Measurements from ENCODE around the gene PET117.

Gene PET117

DNA sequence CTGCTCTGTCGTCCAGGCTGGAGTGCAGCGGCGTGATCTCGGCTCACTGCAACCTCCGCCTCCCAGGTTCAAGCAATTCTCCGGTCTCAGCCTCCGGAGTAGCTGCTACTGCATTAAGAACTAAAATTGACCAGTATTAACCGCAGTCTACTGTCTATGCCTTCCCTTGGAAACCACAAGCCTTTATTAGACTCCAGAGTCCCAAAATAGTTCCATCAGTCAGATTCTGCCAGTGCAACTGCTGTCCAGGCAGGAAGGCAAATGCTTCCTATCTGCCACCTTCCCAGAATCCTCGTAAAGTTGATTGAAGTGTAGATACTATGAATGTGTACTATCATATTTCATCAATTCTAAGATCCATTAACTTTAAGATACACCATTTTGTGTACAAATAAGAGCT lies 16.7 kb downstream of the PET117 start:
- CTCF ChIA-PET: interaction anchor here (1.4 kb wide), 1 partner anchor 16 kb away, joined by 5 read pairs; the partner anchor contains the start of genes KAT14 and PET117
- POLR2A ChIA-PET: no interaction called here
- H3K4me3 ChIP-seq (ENCODE audit: low read depth, low read length): no peak overlapping the region
- no peak for DNase-seq (ENCODE audit: low read depth, low spot score)
- TF ChIP-seq, protein P1, sequence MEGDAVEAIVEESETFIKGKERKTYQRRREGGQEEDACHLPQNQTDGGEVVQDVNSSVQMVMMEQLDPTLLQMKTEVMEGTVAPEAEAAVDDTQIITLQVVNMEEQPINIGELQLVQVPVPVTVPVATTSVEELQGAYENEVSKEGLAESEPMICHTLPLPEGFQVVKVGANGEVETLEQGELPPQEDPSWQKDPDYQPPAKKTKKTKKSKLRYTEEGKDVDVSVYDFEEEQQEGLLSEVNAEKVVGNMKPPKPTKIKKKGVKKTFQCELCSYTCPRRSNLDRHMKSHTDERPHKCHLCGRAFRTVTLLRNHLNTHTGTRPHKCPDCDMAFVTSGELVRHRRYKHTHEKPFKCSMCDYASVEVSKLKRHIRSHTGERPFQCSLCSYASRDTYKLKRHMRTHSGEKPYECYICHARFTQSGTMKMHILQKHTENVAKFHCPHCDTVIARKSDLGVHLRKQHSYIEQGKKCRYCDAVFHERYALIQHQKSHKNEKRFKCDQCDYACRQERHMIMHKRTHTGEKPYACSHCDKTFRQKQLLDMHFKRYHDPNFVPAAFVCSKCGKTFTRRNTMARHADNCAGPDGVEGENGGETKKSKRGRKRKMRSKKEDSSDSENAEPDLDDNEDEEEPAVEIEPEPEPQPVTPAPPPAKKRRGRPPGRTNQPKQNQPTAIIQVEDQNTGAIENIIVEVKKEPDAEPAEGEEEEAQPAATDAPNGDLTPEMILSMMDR (IDR thresholded peaks at IDR 0.05; ENCODE audit: insufficient read depth, low read length, missing control alignments): no peak

DNA sequence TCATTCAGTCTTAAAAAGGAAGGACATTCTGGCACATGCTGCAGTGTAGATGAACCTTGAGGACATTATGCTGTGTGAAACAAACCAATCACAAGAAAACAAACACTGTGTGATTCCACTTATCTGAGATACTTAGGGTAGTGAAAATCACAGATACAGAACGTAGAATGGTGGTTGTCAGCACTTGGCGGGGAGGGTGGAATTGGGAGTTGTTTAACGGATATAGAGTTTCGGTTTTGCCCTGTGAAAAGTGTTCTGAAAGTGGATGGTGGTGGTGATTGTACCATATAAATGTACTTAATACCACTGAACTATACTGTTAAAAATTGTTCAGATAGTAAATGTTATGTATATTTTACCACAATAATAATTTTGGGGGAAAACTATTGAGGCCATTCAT lies 18.4 kb downstream of the PET117 start:
- no peak for DNase-seq (ENCODE audit: low read depth, low spot score)
- TF ChIP-seq, protein P1 (IDR thresholded peaks at IDR 0.05; ENCODE audit: insufficient read depth, low read length, missing control alignments): no peak
- H3K4me3 ChIP-seq (ENCODE audit: low read depth, low read length): no peak overlapping the region
- ChIA-PET CTCF (no interaction called here), POLR2A (no interaction called here)

DNA sequence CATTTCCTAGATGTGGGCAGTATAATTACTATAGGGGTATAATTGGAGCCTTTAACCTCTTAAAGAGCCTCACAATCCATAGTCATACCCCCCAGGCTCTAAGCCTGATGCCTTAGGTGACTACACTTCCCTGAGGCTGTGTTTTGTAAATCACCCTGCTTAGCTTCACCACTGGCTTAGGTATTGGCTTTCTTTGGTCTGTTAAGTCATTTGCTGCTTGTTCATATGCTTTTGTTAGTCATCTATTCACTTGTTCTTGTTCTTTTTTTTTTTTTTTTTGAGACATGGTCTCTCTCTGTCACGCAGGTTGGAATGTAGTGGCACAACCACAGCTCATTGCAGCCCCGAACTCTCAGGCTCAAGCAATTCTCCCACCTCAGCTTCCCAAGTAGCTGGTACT lies 26.7 kb downstream of the PET117 start:
- TF ChIP-seq, protein P1 (IDR thresholded peaks at IDR 0.05; ENCODE audit: insufficient read depth, low read length, missing control alignments): no peak
- H3K4me3 ChIP-seq (ENCODE audit: low read depth, low read length): no peak overlapping the region
- POLR2A ChIA-PET: no interaction called here
- CTCF ChIA-PET: no interaction called here
- no peak for DNase-seq (ENCODE audit: low read depth, low spot score)

DNA sequence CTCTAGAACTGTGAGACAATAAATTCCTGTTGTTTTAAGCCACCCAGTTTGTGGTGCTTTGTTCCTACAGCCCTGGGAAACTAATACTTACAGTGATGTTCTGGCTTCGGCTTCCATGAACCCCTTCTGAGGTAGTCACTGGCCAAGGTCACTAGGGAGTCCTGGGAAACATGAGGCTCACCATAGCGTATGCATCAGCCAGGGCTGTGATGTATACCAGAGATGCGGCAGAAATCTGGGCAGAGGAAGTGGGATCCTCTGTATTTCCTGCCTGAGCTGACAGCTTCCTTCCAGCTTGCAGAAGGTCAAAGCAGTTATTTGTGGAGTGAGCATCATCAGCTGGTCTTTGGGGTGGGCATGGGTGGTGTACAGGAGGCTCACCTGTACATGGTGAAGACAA lies 27.9 kb downstream of the PET117 start:
- POLR2A ChIA-PET: no interaction called here
- TF ChIP-seq, protein P1 (IDR thresholded peaks at IDR 0.05; ENCODE audit: insufficient read depth, low read length, missing control alignments): no peak
- H3K4me3 ChIP-seq (ENCODE audit: low read depth, low read length): no peak overlapping the region
- CTCF ChIA-PET: no interaction called here
- DNase-seq (ENCODE audit: low read depth, low spot score): no peak

DNA sequence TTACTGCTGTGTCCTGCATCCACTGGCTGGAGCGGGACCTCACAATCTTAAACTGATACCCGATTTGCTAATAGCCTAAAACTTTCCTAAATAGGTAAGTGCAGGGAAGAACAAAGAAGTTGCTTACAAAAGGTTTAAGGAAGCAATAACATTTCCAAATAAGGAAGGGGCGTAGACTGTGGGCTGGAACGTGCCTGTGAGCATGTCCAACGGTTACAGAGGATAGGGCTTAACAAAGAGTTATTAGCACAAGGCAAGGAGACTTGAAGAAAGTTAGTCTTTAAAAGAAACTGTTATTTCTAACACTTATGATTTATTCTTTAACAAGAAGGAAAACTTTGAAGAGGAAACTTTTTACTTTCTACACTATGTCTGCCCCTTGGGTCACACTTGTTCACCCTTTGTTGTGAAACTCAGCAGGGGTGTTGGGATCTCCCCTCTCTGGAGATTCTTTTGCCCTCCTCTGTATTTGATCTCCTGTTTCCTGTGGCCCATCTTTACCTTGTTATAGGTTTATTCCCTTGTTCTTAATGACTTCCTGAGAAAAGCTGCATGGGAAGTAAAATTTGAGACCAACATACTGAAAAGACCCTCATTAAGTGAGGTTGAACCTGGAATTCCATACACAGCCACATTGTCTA lies 28.7 kb downstream of the PET117 start:
- H3K4me3 ChIP-seq (ENCODE audit: low read depth, low read length): no peak overlapping the region
- ChIA-PET POLR2A (no interaction called here), CTCF (no interaction called here)
- TF ChIP-seq, protein P1 (IDR thresholded peaks at IDR 0.05; ENCODE audit: insufficient read depth, low read length, missing control alignments): no peak
- no peak for DNase-seq (ENCODE audit: low read depth, low spot score)

DNA sequence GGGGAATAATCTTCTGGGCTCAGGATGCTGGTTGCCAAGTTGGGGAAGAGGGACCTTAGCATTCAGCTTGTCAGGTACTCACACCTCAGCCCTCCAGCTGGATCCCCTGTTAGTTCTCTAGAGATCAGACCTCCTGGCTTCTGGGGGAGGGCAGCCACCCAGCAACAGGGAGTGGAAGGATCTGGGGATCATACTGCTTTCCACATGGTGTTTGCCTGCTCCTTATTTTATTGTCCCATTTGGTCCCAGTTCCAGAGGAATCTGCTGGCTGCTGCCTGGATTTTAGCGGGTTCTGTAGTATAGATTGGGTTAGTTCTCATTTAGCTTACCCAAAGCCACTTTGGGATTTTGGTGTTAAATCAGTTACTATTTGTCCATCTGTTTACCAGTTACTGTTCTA lies 29.3 kb downstream of the PET117 start:
- TF ChIP-seq, protein P1 (IDR thresholded peaks at IDR 0.05; ENCODE audit: insufficient read depth, low read length, missing control alignments): no peak
- ChIA-PET CTCF (no interaction called here), POLR2A (no interaction called here)
- H3K4me3 ChIP-seq (ENCODE audit: low read depth, low read length): no peak overlapping the region
- DNase-seq (ENCODE audit: low read depth, low spot score): no peak

Measured in AG04449 (cell line).